GM12892 (cell line): ENCODE results near the gene ACVR1.

Experiments used
- POLR2A ChIP-seq: IDR thresholded peaks from 2 replicates; pipeline ENCODE4 v1.6.1; 2011; ENCODE audit warnings: low read depth, low read length, control low read depth
- POLR2AphosphoS5 ChIP-seq: IDR thresholded peaks from 2 replicates; pipeline ENCODE4 v1.6.1; 2011; ENCODE audit warnings: low read depth, low read length, control low read depth

DNA sequence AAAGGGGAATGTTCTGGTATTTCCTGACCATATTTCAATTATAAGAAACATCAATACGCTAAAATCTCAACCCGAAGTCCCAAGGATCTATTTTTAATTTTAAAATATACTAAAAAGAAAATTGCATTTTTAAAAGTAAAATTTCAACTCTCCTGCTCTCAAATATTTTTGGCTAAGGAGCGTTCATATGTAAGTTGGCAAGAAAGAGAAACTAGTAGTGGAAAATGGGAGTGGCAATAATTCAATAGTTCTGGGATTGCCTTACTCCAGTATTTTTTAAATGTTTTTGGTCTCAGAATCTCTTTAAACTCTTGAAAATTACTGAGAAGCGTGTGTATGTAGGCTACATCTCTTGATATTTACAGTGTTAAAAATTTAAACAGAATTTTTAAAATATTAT, 72.7 kb downstream of the ACVR1 start:
- TF ChIP-seq POLR2A (no peak), POLR2AphosphoS5 (no peak)
